OCI-LY1 (cell line): ENCODE results near the gene LTB4R.
"Not testable (repeated sequence)": the region's sequence is repeated elsewhere in the genome, so short reads cannot be mapped to it uniquely, and the experiment has no call there.

Experiments
- H2AFZ ChIP-seq: fragments of 200-600 bp; sonication (generic), shearing (Covaris generic); 2 replicates; pipeline ENCODE4 v1.6.0; 2014; ENCODE audit warnings: antibody characterized with exemption, mild to moderate bottlenecking, low read length
- H3F3A ChIP-seq: fragments of 200-600 bp; sonication (generic), shearing (Covaris generic); 2 replicates; pipeline ENCODE4 v1.6.0; 2014; ENCODE audit warnings: mild to moderate bottlenecking, antibody characterized with exemption, low read length, moderate library complexity; ENCODE audit not compliant: insufficient read depth
- H3K27ac ChIP-seq: fragments of 200-600 bp; sonication (generic); 2 replicates; pipeline ENCODE4 v1.5.1; 2014; ENCODE audit warnings: low read length, mixed run types, mild to moderate bottlenecking, low read depth; ENCODE audit not compliant: poor library complexity, severe bottlenecking
- H3K27me3 ChIP-seq: fragments of 200-600 bp; sonication (generic); 2 replicates; pipeline ENCODE4 v1.6.0; 2014; ENCODE audit warnings: antibody characterized with exemption, mild to moderate bottlenecking, low read length, moderate library complexity; ENCODE audit not compliant: insufficient read depth
- H3K36me3 ChIP-seq: fragments of 200-600 bp; sonication (generic); 2 replicates; pipeline ENCODE4 v1.6.1; 2014; ENCODE audit warnings: mild to moderate bottlenecking, antibody characterized with exemption, low read length, moderate library complexity, mixed read lengths; ENCODE audit not compliant: insufficient read depth
- H3K4me1 ChIP-seq: fragments of 200-600 bp; sonication (generic); 2 replicates; pipeline ENCODE4 v1.5.1; 2014; ENCODE audit warnings: mild to moderate bottlenecking, low read length, moderate library complexity; ENCODE audit not compliant: insufficient read depth, severe bottlenecking
- H3K4me2 ChIP-seq: fragments of 200-600 bp; sonication (generic), shearing (Covaris generic); 2 replicates; pipeline ENCODE4 v1.6.1; 2014; ENCODE audit warnings: low read length
- H3K4me3 ChIP-seq: fragments of 200-600 bp; sonication (generic); 2 replicates; pipeline ENCODE4 v1.5.1; 2014; ENCODE audit warnings: low read length, low read depth, mild to moderate bottlenecking, mixed read lengths; ENCODE audit not compliant: poor library complexity, severe bottlenecking
- H3K79me2 ChIP-seq: fragments of 200-600 bp; shearing (Covaris generic); 2 replicates; pipeline ENCODE4 v1.6.1; 2016; ENCODE audit warnings: mixed run types, low read length, mixed read lengths; ENCODE audit not compliant: insufficient read depth
- H3K9ac ChIP-seq: fragments of 200-600 bp; sonication (generic), shearing (Covaris generic); 2 replicates; pipeline ENCODE4 v1.6.1; 2014; ENCODE audit warnings: mild to moderate bottlenecking, low read length, mixed read lengths
- H3K9me2 ChIP-seq: fragments of 200-600 bp; sonication (generic), shearing (Covaris generic); 2 replicates; pipeline ENCODE4 v1.6.1; 2014; ENCODE audit warnings: low read depth, mild to moderate bottlenecking, low read length, mixed read lengths
- H3K9me3 ChIP-seq: fragments of 200-600 bp; shearing (Covaris generic); 2 replicates; pipeline ENCODE4 v1.6.1; 2014; ENCODE audit warnings: low read length, mixed read lengths
- H4K20me1 ChIP-seq: fragments of 200-600 bp; sonication (generic), shearing (Covaris generic); 2 replicates; pipeline ENCODE4 v1.6.0; 2016; ENCODE audit warnings: mild to moderate bottlenecking, low read length; ENCODE audit not compliant: insufficient read depth
- EZH2 ChIP-seq: fragments of 200-600 bp; sonication (generic), shearing (Covaris generic); IDR thresholded peaks from 2 replicates; pipeline ENCODE4 v1.8.0; 2017; ENCODE audit warnings: borderline replicate concordance, mixed run types, mild to moderate bottlenecking, antibody characterized with exemption, low read length, moderate library complexity, mixed read lengths
- TF ChIP-seq, protein P1 (sequence below): fragments of 200-600 bp; sonication (generic), shearing (Covaris generic); IDR thresholded peaks from 2 replicates; pipeline ENCODE4 v1.5.1; 2017; ENCODE audit warnings: mild to moderate bottlenecking, antibody characterized with exemption, low read length, moderate library complexity, mixed read lengths

LTB4R gene

DNA sequence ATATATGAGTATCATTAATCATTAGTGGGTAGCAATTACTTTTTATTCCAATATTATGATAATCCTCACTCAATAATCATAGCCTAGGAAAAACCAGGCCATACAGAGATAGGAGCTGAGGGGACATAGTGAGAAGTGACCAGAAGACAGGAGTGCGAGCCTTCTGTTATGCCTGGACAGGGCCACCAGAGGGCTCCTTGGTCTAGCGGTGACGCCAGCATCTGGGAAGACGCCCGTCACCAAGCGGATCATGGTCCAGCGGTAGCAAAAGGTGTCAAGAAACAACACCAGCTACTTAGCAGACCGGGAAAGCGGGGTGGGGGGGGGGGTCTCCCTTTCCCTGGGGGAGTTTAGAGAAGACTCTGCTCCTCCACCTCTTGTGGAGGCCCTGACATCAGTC lies 16.6 kb downstream of the LTB4R start:
- not testable (repeated sequence) for H3F3A ChIP-seq, H3K9me3 ChIP-seq, H3K79me2 ChIP-seq, H3K9ac ChIP-seq, H2AFZ ChIP-seq, H4K20me1 ChIP-seq, H3K9me2 ChIP-seq, H3K27ac ChIP-seq, H3K4me3 ChIP-seq, H3K4me2 ChIP-seq, H3K36me3 ChIP-seq
- H3K4me1 ChIP-seq = peaks cover 13% of the 10 kb centered on the region
- TF ChIP-seq, protein P1, sequence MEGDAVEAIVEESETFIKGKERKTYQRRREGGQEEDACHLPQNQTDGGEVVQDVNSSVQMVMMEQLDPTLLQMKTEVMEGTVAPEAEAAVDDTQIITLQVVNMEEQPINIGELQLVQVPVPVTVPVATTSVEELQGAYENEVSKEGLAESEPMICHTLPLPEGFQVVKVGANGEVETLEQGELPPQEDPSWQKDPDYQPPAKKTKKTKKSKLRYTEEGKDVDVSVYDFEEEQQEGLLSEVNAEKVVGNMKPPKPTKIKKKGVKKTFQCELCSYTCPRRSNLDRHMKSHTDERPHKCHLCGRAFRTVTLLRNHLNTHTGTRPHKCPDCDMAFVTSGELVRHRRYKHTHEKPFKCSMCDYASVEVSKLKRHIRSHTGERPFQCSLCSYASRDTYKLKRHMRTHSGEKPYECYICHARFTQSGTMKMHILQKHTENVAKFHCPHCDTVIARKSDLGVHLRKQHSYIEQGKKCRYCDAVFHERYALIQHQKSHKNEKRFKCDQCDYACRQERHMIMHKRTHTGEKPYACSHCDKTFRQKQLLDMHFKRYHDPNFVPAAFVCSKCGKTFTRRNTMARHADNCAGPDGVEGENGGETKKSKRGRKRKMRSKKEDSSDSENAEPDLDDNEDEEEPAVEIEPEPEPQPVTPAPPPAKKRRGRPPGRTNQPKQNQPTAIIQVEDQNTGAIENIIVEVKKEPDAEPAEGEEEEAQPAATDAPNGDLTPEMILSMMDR = peak; percentile 31
- H3K27me3 ChIP-seq = peaks cover 10% of the 10 kb centered on the region; the same call in 1 of the 2 replicates

DNA sequence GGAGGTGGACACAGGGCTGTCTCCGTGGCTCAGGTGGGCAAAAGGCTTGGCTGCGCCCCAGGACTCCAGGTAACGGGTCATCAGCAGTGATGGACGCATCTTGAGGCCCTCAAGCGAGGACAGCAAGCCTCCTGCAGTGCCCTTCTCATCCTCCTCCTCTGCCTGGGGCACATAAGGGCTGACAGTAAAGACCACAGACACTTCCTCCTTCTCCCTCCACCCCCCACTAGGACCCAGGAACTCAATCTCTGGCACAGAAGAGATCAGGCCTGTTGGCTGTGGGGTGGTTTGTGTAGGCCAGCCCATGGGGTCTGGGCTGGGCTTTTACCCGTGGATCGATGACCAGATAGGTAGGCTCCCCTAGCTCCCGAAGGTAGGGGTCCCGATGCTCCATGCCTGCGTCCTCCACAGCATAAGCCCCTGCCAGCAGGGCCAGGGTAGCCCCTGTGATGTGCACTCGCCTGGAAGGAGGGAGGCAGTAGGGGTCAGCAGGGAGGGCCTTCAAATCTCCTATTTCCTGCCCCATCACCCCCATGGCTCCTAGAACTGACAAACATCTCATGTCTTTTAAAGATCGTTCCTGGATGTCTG lies 17.9 kb downstream of the LTB4R start:
- H3F3A ChIP-seq = no peaks in the 10 kb centered on the region
- 0 out of 2 replicates have a peak, but pooled peaks cover 5% of the 10 kb centered on the region for H3K27me3 ChIP-seq
- H3K36me3 ChIP-seq = no peaks in the 10 kb centered on the region
- H4K20me1 ChIP-seq = no peaks in the 10 kb centered on the region
- no peaks in the 10 kb centered on the region for H3K9me3 ChIP-seq
- H3K4me2 ChIP-seq = no peak overlapping the region
- H2AFZ ChIP-seq = no peak overlapping the region
- TF ChIP-seq EZH2 = no peak
- TF ChIP-seq, protein P1 = no peak
- no peak overlapping the region for H3K9ac ChIP-seq
- peaks cover 23% of the 10 kb centered on the region for H3K4me1 ChIP-seq
- no peaks in the 10 kb centered on the region for H3K79me2 ChIP-seq
- no peak overlapping the region for H3K4me3 ChIP-seq
- no peaks in the 10 kb centered on the region for H3K9me2 ChIP-seq
- no peak overlapping the region for H3K27ac ChIP-seq

DNA sequence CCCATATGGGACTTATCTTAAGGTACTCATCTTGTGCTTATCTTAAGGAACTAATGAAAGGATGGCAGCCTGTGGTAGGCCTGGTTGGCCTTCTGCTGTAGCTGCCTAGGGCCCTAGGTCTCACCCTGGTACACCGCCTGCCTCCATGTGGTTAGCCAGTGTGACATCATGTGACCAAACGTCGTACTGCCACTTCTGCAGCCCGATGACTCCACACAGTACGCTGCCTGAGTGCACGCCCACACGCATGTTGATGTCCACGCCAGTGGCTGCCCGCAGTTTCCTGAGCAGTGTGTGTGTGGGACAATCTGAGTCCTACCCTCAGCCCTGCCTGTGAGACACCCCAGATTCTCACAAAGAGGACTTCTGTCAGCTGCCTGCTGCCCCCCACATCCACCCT lies 18.4 kb downstream of the LTB4R start:
- Histone ChIP-seq H3K4me3 (no peak overlapping the region), H4K20me1 (no peaks in the 10 kb centered on the region), H3K9me2 (no peaks in the 10 kb centered on the region), H3F3A (no peaks in the 10 kb centered on the region), H3K27ac (no peak overlapping the region), H3K9ac (no peak overlapping the region), H3K36me3 (no peaks in the 10 kb centered on the region), H2AFZ (no peak overlapping the region), H3K4me2 (no peak overlapping the region), H3K4me1 (peaks cover 26% of the 10 kb centered on the region), H3K27me3 (0 out of 2 replicates have a peak, but pooled peaks cover 5% of the 10 kb centered on the region), H3K79me2 (no peaks in the 10 kb centered on the region), H3K9me3 (no peaks in the 10 kb centered on the region)
- TF ChIP-seq, protein P1 = no peak
- TF ChIP-seq EZH2 = no peak
